ENCODE results near the gene VAV2. TPM values are rescaled to one million over a fixed set of nuclear protein-coding genes. Genes with fewer than 3 reads are reported as not detected.

Gene VAV2
- total and polyA plus RNA-seq, 2 experiments from 2014 or later: 8.1 to 28.9 TPM

DNA sequence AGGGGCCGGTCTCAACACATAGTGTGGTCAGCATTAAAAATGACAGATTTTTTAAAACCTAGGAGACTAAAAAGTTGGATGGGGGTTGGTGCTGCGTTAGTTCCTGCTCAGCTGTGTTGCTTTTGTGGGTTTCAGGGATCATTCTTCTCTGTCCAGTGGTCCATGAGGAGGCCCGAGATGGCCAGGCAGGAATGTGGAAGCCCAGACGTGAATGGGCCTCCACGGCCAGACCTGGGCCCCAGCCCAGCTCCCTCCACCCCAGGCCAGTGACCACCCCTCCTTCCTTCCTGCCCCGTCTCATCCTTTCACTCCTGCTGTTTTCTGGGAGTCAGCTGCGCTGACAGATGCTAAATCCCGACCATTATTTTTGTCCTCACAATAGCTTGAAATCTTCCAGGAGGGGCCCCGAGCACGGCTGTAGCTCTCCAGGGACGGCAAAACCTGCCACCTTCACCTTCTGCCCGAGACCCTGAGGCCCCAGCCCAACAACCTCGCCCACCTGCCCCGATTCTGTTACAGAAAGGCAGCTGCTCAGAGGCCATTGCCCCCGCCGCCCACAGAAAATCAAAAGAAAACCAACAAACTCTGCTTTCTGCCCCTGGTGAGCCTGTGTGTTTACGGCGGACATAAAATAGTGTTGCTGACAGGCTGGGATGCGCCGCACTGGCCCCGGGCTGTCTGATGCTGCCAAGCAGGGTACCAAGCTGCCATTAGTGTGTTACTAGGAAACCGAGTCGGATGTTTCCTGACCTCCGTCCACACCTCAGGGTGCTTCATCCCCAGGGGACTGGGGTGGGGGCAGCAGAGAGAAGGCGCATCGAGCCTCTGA, 170.3 kb downstream of the VAV2 start:
- Mint-ChIP-seq H3K36me3 (ENCODE audit: low read depth) (no peaks in the 10 kb centered on the region), H3K4me1 (peaks cover 45% of the 10 kb centered on the region), H3K27me3 (ENCODE audit: insufficient read depth, low read depth, poor library complexity) (peaks cover 17% of the 10 kb centered on the region), H3K4me3 (no peak overlapping the region), H3K27ac (0 out of 2 replicates have a peak overlapping the region, but pooled peaks have one; percentile 16), H3K9me3 (no peaks in the 10 kb centered on the region)
- no peaks in the 10 kb centered on the region for H3K36me3 ChIP-seq (ENCODE audit: insufficient read depth)
- H3K4me3 ChIP-seq: no peak overlapping the region
- no peaks in the 10 kb centered on the region for H3K9me2 ChIP-seq (ENCODE audit: insufficient read depth)
- no peak for ATAC-seq
- TF ChIP-seq ZNF114 (CRISPR knock-in tag; IDR thresholded peaks at IDR 0.05) (no peak), JUNB (IDR thresholded peaks at IDR 0.05; ENCODE audit: unreplicated experiment) (no peak), STAT1 (IDR thresholded peaks at IDR 0.05; ENCODE audit: unreplicated experiment) (no peak), ZNF331 (CRISPR knock-in tag; IDR thresholded peaks at IDR 0.05; ENCODE audit: low read depth) (no peak)
- no peaks in the 10 kb centered on the region for H3K79me2 ChIP-seq (replicated peaks; ENCODE audit: insufficient read depth)
- no peak overlapping the region for H2AFZ ChIP-seq
- H3K4me2 ChIP-seq: no peak overlapping the region
- DNase-seq (ENCODE audit: low spot score): no peak
- H3K27ac ChIP-seq (ENCODE audit: low read depth): no peak overlapping the region
- no peaks in the 10 kb centered on the region for H3K27me3 ChIP-seq (ENCODE audit: insufficient read depth)
- H4K20me1 ChIP-seq (replicated peaks; ENCODE audit: insufficient read depth): no peaks in the 10 kb centered on the region; the same call in 1 of the 2 replicates
- H3F3A ChIP-seq (replicated peaks; ENCODE audit: low read depth): no peaks in the 10 kb centered on the region
- H3K4me1 ChIP-seq (ENCODE audit: insufficient read depth): peaks cover 14% of the 10 kb centered on the region; the same call in 1 of the 2 replicates

- Histone ChIP-seq H3K4me2 (no peak overlapping the region), H3K79me2 (replicated peaks; ENCODE audit: insufficient read depth) (no peaks in the 10 kb centered on the region), H3K4me1 (ENCODE audit: insufficient read depth) (no peaks in the 10 kb centered on the region; the same call in 1 of the 2 replicates), H3K36me3 (ENCODE audit: insufficient read depth) (no peaks in the 10 kb centered on the region), H3K27ac (ENCODE audit: low read depth) (no peak overlapping the region), H3K9me2 (ENCODE audit: insufficient read depth) (no peaks in the 10 kb centered on the region), H4K20me1 (replicated peaks; ENCODE audit: insufficient read depth) (no peaks in the 10 kb centered on the region; the same call in 1 of the 2 replicates), H3F3A (replicated peaks; ENCODE audit: low read depth) (no peaks in the 10 kb centered on the region), H2AFZ (no peak overlapping the region), H3K27me3 (ENCODE audit: insufficient read depth) (no peaks in the 10 kb centered on the region), H3K4me3 (no peak overlapping the region)
- H3K4me1 Mint-ChIP-seq: peaks cover 28% of the 10 kb centered on the region
- no peaks in the 10 kb centered on the region for H3K36me3 Mint-ChIP-seq (ENCODE audit: low read depth)
- ATAC-seq (no peak), DNase-seq (ENCODE audit: low spot score) (no peak)
- H3K9me3 Mint-ChIP-seq: no peaks in the 10 kb centered on the region
- H3K4me3 Mint-ChIP-seq: no peak overlapping the region
- TF ChIP-seq, protein P1, sequence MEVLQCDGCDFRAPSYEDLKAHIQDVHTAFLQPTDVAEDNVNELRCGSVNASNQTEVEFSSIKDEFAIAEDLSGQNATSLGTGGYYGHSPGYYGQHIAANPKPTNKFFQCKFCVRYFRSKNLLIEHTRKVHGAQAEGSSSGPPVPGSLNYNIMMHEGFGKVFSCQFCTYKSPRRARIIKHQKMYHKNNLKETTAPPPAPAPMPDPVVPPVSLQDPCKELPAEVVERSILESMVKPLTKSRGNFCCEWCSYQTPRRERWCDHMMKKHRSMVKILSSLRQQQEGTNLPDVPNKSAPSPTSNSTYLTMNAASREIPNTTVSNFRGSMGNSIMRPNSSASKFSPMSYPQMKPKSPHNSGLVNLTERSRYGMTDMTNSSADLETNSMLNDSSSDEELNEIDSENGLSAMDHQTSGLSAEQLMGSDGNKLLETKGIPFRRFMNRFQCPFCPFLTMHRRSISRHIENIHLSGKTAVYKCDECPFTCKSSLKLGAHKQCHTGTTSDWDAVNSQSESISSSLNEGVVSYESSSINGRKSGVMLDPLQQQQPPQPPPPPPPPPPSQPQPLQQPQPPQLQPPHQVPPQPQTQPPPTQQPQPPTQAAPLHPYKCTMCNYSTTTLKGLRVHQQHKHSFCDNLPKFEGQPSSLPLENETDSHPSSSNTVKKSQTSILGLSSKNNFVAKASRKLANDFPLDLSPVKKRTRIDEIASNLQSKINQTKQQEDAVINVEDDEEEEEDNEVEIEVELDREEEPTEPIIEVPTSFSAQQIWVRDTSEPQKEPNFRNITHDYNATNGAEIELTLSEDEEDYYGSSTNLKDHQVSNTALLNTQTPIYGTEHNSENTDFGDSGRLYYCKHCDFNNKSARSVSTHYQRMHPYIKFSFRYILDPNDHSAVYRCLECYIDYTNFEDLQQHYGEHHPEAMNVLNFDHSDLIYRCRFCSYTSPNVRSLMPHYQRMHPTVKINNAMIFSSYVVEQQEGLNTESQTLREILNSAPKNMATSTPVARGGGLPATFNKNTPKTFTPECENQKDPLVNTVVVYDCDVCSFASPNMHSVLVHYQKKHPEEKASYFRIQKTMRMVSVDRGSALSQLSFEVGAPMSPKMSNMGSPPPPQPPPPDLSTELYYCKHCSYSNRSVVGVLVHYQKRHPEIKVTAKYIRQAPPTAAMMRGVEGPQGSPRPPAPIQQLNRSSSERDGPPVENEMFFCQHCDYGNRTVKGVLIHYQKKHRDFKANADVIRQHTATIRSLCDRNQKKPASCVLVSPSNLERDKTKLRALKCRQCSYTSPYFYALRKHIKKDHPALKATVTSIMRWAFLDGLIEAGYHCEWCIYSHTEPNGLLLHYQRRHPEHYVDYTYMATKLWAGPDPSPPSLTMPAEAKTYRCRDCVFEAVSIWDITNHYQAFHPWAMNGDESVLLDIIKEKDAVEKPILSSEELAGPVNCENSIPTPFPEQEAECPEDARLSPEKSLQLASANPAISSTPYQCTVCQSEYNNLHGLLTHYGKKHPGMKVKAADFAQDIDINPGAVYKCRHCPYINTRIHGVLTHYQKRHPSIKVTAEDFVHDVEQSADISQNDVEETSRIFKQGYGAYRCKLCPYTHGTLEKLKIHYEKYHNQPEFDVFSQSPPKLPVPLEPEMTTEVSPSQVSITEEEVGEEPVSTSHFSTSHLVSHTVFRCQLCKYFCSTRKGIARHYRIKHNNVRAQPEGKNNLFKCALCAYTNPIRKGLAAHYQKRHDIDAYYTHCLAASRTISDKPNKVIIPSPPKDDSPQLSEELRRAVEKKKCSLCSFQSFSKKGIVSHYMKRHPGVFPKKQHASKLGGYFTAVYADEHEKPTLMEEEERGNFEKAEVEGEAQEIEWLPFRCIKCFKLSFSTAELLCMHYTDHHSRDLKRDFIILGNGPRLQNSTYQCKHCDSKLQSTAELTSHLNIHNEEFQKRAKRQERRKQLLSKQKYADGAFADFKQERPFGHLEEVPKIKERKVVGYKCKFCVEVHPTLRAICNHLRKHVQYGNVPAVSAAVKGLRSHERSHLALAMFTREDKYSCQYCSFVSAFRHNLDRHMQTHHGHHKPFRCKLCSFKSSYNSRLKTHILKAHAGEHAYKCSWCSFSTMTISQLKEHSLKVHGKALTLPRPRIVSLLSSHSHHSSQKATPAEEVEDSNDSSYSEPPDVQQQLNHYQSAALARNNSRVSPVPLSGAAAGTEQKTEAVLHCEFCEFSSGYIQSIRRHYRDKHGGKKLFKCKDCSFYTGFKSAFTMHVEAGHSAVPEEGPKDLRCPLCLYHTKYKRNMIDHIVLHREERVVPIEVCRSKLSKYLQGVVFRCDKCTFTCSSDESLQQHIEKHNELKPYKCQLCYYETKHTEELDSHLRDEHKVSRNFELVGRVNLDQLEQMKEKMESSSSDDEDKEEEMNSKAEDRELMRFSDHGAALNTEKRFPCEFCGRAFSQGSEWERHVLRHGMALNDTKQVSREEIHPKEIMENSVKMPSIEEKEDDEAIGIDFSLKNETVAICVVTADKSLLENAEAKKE (CRISPR knock-in tag; IDR thresholded peaks at IDR 0.05): no peak
- no peak for TF ChIP-seq JUNB (IDR thresholded peaks at IDR 0.05; ENCODE audit: unreplicated experiment)
- H3K27ac Mint-ChIP-seq: no peak overlapping the region
- peaks cover 16% of the 10 kb centered on the region for H3K27me3 Mint-ChIP-seq (ENCODE audit: insufficient read depth, low read depth, poor library complexity)
These were observed 172.2 kb downstream of the VAV2 start for GRCh38 chr9:133819923-133820322.

Measured in GM23338 (cell line).